H9 (cell line): Measurements from ENCODE around the gene LAMA3. TPM values are rescaled to one million over a fixed set of nuclear protein-coding genes. Genes with fewer than 3 reads are reported as not detected.

Experiments
- DNase-seq: peaks from one replicate; pipeline ENCODE4 v3.0.0-alpha.2; 2017
- H2AFZ ChIP-seq: one replicate; pipeline ENCODE4 v1.6.1; 2013; ENCODE audit warnings: mild to moderate bottlenecking, low read length, control low read depth, moderate library complexity
- H2AK5ac ChIP-seq: 2 replicates; pipeline ENCODE4 v1.6.1; 2013; ENCODE audit warnings: low read length, control low read depth, mixed read lengths; ENCODE audit not compliant: insufficient read length
- H2BK120ac ChIP-seq: one replicate; pipeline ENCODE4 v1.6.1; 2013; ENCODE audit warnings: low read depth, mild to moderate bottlenecking, low read length, control low read depth, inconsistent platforms; ENCODE audit not compliant: poor library complexity, severe bottlenecking
- H2BK12ac ChIP-seq: 2 replicates; pipeline ENCODE4 v1.6.1; 2013; ENCODE audit warnings: low read length, control low read depth, mixed read lengths, low read depth; ENCODE audit not compliant: insufficient read length
- H2BK15ac ChIP-seq: 2 replicates; pipeline ENCODE4 v1.6.1; 2013; ENCODE audit warnings: low read depth, low read length, control low read depth
- H2BK20ac ChIP-seq: one replicate; pipeline ENCODE4 v1.6.1; 2013; ENCODE audit warnings: low read depth, mild to moderate bottlenecking, low read length, control low read depth, inconsistent platforms; ENCODE audit not compliant: poor library complexity, severe bottlenecking
- H2BK5ac ChIP-seq: 2 replicates; pipeline ENCODE4 v1.6.1; 2013; ENCODE audit warnings: low read length, control low read depth, mixed read lengths; ENCODE audit not compliant: insufficient read length
- H3K14ac ChIP-seq: 2 replicates; pipeline ENCODE4 v1.6.1; 2013; ENCODE audit warnings: low read length, control low read depth; ENCODE audit not compliant: insufficient read depth
- H3K18ac ChIP-seq: 2 replicates; pipeline ENCODE4 v1.6.1; 2013; ENCODE audit warnings: low read depth, mild to moderate bottlenecking, mixed read lengths, low read length, control low read depth; ENCODE audit not compliant: insufficient read length
- H3K23ac ChIP-seq: 2 replicates; pipeline ENCODE4 v1.6.1; 2013; ENCODE audit warnings: low read length, control low read depth, mixed read lengths, low read depth; ENCODE audit not compliant: insufficient read length
- H3K23me2 ChIP-seq: 2 replicates; pipeline ENCODE4 v1.6.1; 2013; ENCODE audit warnings: low read depth, mild to moderate bottlenecking, mixed read lengths, low read length, control low read depth; ENCODE audit not compliant: insufficient read length, poor library complexity, severe bottlenecking
- H3K27ac ChIP-seq: 2 replicates; pipeline ENCODE4 v1.5.1; 2013; ENCODE audit warnings: low read length, control low read depth, mixed read lengths, low read depth; ENCODE audit not compliant: insufficient read length
- H3K27me3 ChIP-seq: 2 replicates; pipeline ENCODE4 v1.6.1; 2013; ENCODE audit warnings: low read length, control low read depth, inconsistent platforms; ENCODE audit not compliant: insufficient read depth
- H3K4ac ChIP-seq: 2 replicates; pipeline ENCODE4 v1.6.1; 2013; ENCODE audit warnings: low read depth, mild to moderate bottlenecking, control low read depth, inconsistent platforms, low read length, moderate library complexity
- H3K4me1 ChIP-seq: 2 replicates; pipeline ENCODE4 v1.6.1; 2013; ENCODE audit warnings: low read length, control low read depth, inconsistent platforms; ENCODE audit not compliant: insufficient read depth
- H3K4me2 ChIP-seq: 2 replicates; pipeline ENCODE4 v1.6.1; 2013; ENCODE audit warnings: low read length, control low read depth, mixed read lengths; ENCODE audit not compliant: insufficient read length, insufficient read depth
- H3K56ac ChIP-seq: 2 replicates; pipeline ENCODE4 v1.6.1; 2013; ENCODE audit warnings: low read depth, mild to moderate bottlenecking, mixed read lengths, low read length, control low read depth; ENCODE audit not compliant: insufficient read length
- H3K79me1 ChIP-seq: 2 replicates; pipeline ENCODE4 v1.6.1; 2013; ENCODE audit warnings: low read depth, mild to moderate bottlenecking, moderate library complexity, low read length, control low read depth, inconsistent platforms; ENCODE audit not compliant: insufficient read depth, poor library complexity, severe bottlenecking
- H3K79me2 ChIP-seq: 2 replicates; pipeline ENCODE4 v1.6.1; 2013; ENCODE audit warnings: low read length, control low read depth, inconsistent platforms; ENCODE audit not compliant: insufficient read depth
- H3K9ac ChIP-seq: 2 replicates; pipeline ENCODE4 v1.6.1; 2013; ENCODE audit warnings: low read length, control low read depth, mixed read lengths; ENCODE audit not compliant: insufficient read length; ENCODE audit errors: extremely low read depth
- H3K9me3 ChIP-seq: one replicate; pipeline ENCODE4 v1.6.1; 2013; ENCODE audit warnings: low read depth, low read length, inconsistent platforms; ENCODE audit not compliant: control insufficient read depth
- H3T11ph ChIP-seq: one replicate; pipeline ENCODE4 v1.6.1; 2013; ENCODE audit warnings: mild to moderate bottlenecking, low read length, control low read depth, inconsistent platforms
- H4K20me1 ChIP-seq: one replicate; pipeline ENCODE4 v1.6.1; 2013; ENCODE audit not compliant: control insufficient read depth, insufficient read length, insufficient read depth
- H4K5ac ChIP-seq: 2 replicates; pipeline ENCODE4 v1.6.1; 2013; ENCODE audit warnings: low read depth, mild to moderate bottlenecking, mixed read lengths, low read length, control low read depth; ENCODE audit not compliant: insufficient read length
- H4K8ac ChIP-seq: replicated peaks from 2 replicates; pipeline ENCODE4 v1.6.1; 2013; ENCODE audit warnings: low read length, control low read depth, mixed read lengths, low read depth; ENCODE audit not compliant: insufficient read length
- H4K91ac ChIP-seq: 2 replicates; pipeline ENCODE4 v1.6.1; 2013; ENCODE audit warnings: low read depth, mild to moderate bottlenecking, moderate library complexity, mixed read lengths, low read length, control low read depth; ENCODE audit not compliant: insufficient read length
- H3K27ac Mint-ChIP-seq, 3 experiments: 2 replicates in 2 of 3; 3 replicates in 1 of 3; pipeline ENCODE4 v1.8.0; 2020 to 2021; ENCODE audit warnings: mixed read lengths in 3 of 3, mild to moderate bottlenecking in 1 of 3, moderate library complexity in 1 of 3
- H3K27me3 Mint-ChIP-seq: 2 replicates; pipeline ENCODE4 v1.8.0; 2021; ENCODE audit warnings: low read depth, mild to moderate bottlenecking, moderate library complexity, mixed read lengths
- H3K36me3 Mint-ChIP-seq, 3 experiments: 2 replicates in 2 of 3; 3 replicates in 1 of 3; pipeline ENCODE4 v1.8.0; 2020 to 2021; ENCODE audit warnings: low read depth in 3 of 3, mixed read lengths in 3 of 3; ENCODE audit not compliant: insufficient read depth in 1 of 3
- H3K4me1 Mint-ChIP-seq, 2 experiments: 2 replicates each; pipeline ENCODE4 v1.8.0; 2020; ENCODE audit warnings: mixed read lengths in 2 of 2
- H3K4me3 Mint-ChIP-seq, 2 experiments: 2 replicates in 1 of 2; 3 replicates in 1 of 2; pipeline ENCODE4 v1.8.0; 2020 to 2021; ENCODE audit warnings: mild to moderate bottlenecking in 2 of 2, mixed read lengths in 2 of 2, moderate library complexity in 1 of 2
- H3K9me3 Mint-ChIP-seq, 2 experiments: 2 replicates in 1 of 2; 3 replicates in 1 of 2; pipeline ENCODE4 v1.8.0; 2020; ENCODE audit warnings: mild to moderate bottlenecking in 2 of 2, mixed read lengths in 2 of 2, moderate library complexity in 1 of 2
- CTCF ChIP-seq: fragments of 200-600 bp; sonication (generic); conservative IDR thresholded peaks from 3 replicates; pipeline ENCODE4 v1.8.0; 2021; ENCODE audit warnings: antibody characterized with exemption, mild to moderate bottlenecking
- WGBS: extraction: QIAGEN DNeasy Blood & Tissue Kit; methylation state at CpG from one replicate; pipeline ENCODE4 v1.1.7; 2013; ENCODE audit warnings: missing lambda C conversion rate, low lambda C conversion rate, mixed read lengths; ENCODE audit not compliant: insufficient read length; ENCODE audit errors: extremely low coverage; 5-methylcytosine and 5-hydroxymethylcytosine counted together
- total RNA-seq: library from RNA; stranded (reverse); gene quantifications from 2 replicates; pipeline ENCODE4 v1.2.1, GENCODE V29; 2021

LAMA3 gene
- total RNA-seq, 1 experiment from 2014 or later: 0.33 TPM

GRCh38 chr18:23902396-23902795 lies 213.1 kb downstream of the LAMA3 start:
- Histone ChIP-seq H3K79me2 (no peaks in the 10 kb centered on the region), H2AFZ (no peak overlapping the region), H3T11ph (no peak overlapping the region), H2BK20ac (no peak overlapping the region), H3K4me2 (no peak overlapping the region), H3K14ac (no peak overlapping the region), H3K23ac (no peak overlapping the region), H3K27me3 (no peaks in the 10 kb centered on the region), H3K27ac (no peak overlapping the region), H4K8ac (no peak overlapping the region), H3K79me1 (no peaks in the 10 kb centered on the region), H3K4me1 (no peaks in the 10 kb centered on the region; the same call in 1 of the 2 replicates), H4K20me1 (no peaks in the 10 kb centered on the region), H3K18ac (no peak overlapping the region), H2BK5ac (no peak overlapping the region), H2AK5ac (no peak overlapping the region), H2BK120ac (no peak overlapping the region), H3K56ac (no peak overlapping the region), H3K4ac (no peak overlapping the region), H3K9me3 (no peaks in the 10 kb centered on the region), H2BK12ac (no peak overlapping the region), H4K5ac (no peak overlapping the region), H2BK15ac (no peak overlapping the region), H3K9ac (no peak overlapping the region), H4K91ac (no peak overlapping the region), H3K23me2 (no peaks in the 10 kb centered on the region)
- no peak for DNase-seq
- H3K9me3 Mint-ChIP-seq: no peaks in the 10 kb centered on the region
- WGBS: no CpG with 5 or more reads among the region's 2 CpGs
- no peak overlapping the region for H3K27ac Mint-ChIP-seq
- no peak overlapping the region for H3K4me3 Mint-ChIP-seq
- peaks cover 7 to 9% of the 10 kb centered on the region in 2 experiments for H3K4me1 Mint-ChIP-seq
- H3K27me3 Mint-ChIP-seq: no peaks in the 10 kb centered on the region
- TF ChIP-seq CTCF: no peak
- no peaks in the 10 kb centered on the region for H3K36me3 Mint-ChIP-seq
